ENCODE measurements around the gene EGFLAM. TPM values are rescaled to one million over a fixed set of nuclear protein-coding genes. Genes with fewer than 3 reads are reported as not detected.

The EGFLAM gene
- total RNA-seq, 1 experiment from 2014 or later: 0.33 TPM

GRCh38 chr5:38458174-38458573 lies 199.8 kb downstream of the EGFLAM start:
- Mint-ChIP-seq H3K27ac (no peak overlapping the region), H3K4me3 (no peak overlapping the region), H3K4me1 (no peaks in the 10 kb centered on the region), H3K9me3 (no peaks in the 10 kb centered on the region), H3K27me3 (ENCODE audit: low read depth) (peaks cover 5% of the 10 kb centered on the region), H3K36me3 (ENCODE audit: insufficient read depth in 1 of 3, low read depth in 3 of 3) (no peaks in the 10 kb centered on the region)
- H4K91ac ChIP-seq (ENCODE audit: insufficient read length, low read depth, low read length): no peak overlapping the region
- H3K27me3 ChIP-seq (ENCODE audit: insufficient read depth, low read length): no peaks in the 10 kb centered on the region
- no peak for DNase-seq
- no peak overlapping the region for H3K9ac ChIP-seq (ENCODE audit: extremely low read depth, insufficient read length, low read length)
- no peak for TF ChIP-seq CTCF (conservative IDR thresholded peaks at IDR 0.05)
- no peak overlapping the region for H2BK20ac ChIP-seq (ENCODE audit: low read depth, low read length, poor library complexity, severe bottlenecking)
- H4K20me1 ChIP-seq (ENCODE audit: control insufficient read depth, insufficient read depth, insufficient read length): no peaks in the 10 kb centered on the region
- H3K14ac ChIP-seq (ENCODE audit: insufficient read depth, low read length): no peak overlapping the region
- H3K18ac ChIP-seq (ENCODE audit: insufficient read length, low read depth, low read length): no peak overlapping the region
- H2BK12ac ChIP-seq (ENCODE audit: insufficient read length, low read depth, low read length): no peak overlapping the region
- H2BK5ac ChIP-seq (ENCODE audit: insufficient read length, low read length): no peak overlapping the region
- H4K8ac ChIP-seq (replicated peaks; ENCODE audit: insufficient read length, low read depth, low read length): no peak overlapping the region
- H2AFZ ChIP-seq (ENCODE audit: low read length): no peak overlapping the region
- H3K56ac ChIP-seq (ENCODE audit: insufficient read length, low read depth, low read length): no peak overlapping the region
- no peak overlapping the region for H3K23ac ChIP-seq (ENCODE audit: insufficient read length, low read depth, low read length)
- no peak overlapping the region for H2AK5ac ChIP-seq (ENCODE audit: insufficient read length, low read length)
- no CpG with 5 or more reads among the region's 8 CpGs for WGBS (ENCODE audit: extremely low coverage, insufficient read length, low lambda C conversion rate)
- no peak overlapping the region for H4K5ac ChIP-seq (ENCODE audit: insufficient read length, low read depth, low read length)
- no peaks in the 10 kb centered on the region for H3K9me3 ChIP-seq (ENCODE audit: control insufficient read depth, low read depth, low read length)
- H3K79me2 ChIP-seq (ENCODE audit: insufficient read depth, low read length): no peaks in the 10 kb centered on the region
- H3K4ac ChIP-seq (ENCODE audit: low read depth, low read length): no peak overlapping the region
- H2BK120ac ChIP-seq (ENCODE audit: low read depth, low read length, poor library complexity, severe bottlenecking): no peak overlapping the region
- H3K4me2 ChIP-seq (ENCODE audit: insufficient read depth, insufficient read length, low read length): no peak overlapping the region
- no peaks in the 10 kb centered on the region for H3K4me1 ChIP-seq (ENCODE audit: insufficient read depth, low read length)
- no peak overlapping the region for H3T11ph ChIP-seq (ENCODE audit: low read length)
- H3K23me2 ChIP-seq (ENCODE audit: insufficient read length, low read depth, low read length, poor library complexity, severe bottlenecking): no peaks in the 10 kb centered on the region
- H3K27ac ChIP-seq (ENCODE audit: insufficient read length, low read depth, low read length): no peak overlapping the region
- no peak overlapping the region for H2BK15ac ChIP-seq (ENCODE audit: low read depth, low read length)
- no peaks in the 10 kb centered on the region for H3K79me1 ChIP-seq (ENCODE audit: insufficient read depth, low read depth, low read length, poor library complexity, severe bottlenecking)
